Measurements from ENCODE around the gene RNASE12.

RNASE12 gene

DNA sequence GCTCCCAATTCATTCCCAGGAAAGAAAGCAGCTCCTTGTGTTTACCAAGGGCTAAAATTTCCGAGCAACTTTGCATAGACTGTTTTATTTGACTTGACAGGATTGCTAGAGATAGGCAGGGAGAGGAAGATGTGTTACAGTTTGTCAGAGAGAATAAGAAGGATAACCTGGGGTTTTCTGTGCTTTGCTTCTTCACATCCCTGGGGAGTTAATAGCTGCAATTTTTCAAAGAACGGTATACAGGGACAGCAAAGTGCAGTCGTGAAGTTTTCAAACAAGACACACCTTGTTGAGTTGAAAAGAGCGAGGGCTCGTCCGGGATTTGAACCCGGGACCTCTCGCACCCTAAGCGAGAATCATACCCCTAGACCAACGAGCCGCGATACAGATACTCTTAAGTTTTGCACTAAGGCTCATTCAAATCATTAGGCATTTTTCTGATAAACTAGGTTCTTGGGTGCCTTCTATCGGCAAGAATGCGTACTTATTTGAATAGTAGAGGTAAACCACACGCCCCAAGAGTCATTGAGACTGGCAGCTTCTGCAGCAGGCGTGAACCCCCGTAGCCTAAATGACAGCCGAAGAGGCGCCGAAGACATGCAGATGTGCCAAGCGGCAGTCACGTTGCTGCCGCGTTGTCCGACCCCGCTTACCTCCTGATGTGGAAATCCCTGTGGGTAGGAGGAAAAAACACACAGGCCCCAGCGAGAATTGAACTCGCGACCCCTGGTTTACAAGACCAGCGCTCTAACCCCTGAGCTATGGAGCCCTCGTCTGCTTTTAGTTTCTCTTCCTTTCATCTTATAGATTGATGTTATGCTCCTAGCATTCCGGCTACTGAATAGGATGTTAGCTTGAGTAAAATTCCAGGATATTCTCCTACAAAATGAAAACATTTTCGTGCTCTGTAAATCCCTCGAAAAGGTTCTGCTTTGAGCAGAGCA lies 22.2 kb upstream of the RNASE12 start:
- DNase-seq (ENCODE audit: low read depth, low spot score): no peak
- Histone ChIP-seq H3K27ac (ENCODE audit: low read length) (no peak overlapping the region), H3K9me3 (ENCODE audit: control insufficient read depth, insufficient read depth, low read length) (no peaks in the 10 kb centered on the region), H3K4me3 (ENCODE audit: low read length) (peak overlapping the region; percentile 84; the same call in 1 of the 2 replicates), H3K27me3 (ENCODE audit: control insufficient read depth, insufficient read depth, low read length) (no peaks in the 10 kb centered on the region), H3K36me3 (ENCODE audit: control insufficient read depth, insufficient read depth, low read length) (no peaks in the 10 kb centered on the region), H3K4me1 (ENCODE audit: control insufficient read depth, insufficient read depth, low read length) (no peaks in the 10 kb centered on the region)
- no CpG with 5 or more reads among the region's 34 CpGs for WGBS (ENCODE audit: insufficient coverage, insufficient read length)

DNA sequence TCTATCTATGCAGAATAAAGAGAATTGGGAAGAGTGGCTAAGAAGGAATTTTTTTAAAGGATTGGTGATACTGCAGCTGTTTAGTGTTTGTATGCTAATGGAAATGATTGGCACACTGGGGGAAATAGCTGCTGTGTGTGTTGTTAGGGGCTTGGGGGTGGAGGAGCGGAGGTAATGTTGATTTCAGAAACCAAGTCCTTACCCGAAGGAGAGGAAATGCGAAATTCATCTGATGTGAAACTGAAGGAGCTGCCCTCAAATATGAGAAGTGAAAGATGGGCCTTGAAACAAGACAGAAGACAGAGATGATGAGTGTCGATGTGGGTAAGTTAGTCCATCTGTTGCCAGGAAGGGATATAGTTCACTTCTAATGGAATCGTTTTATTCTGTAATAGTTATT lies 21.2 kb upstream of the RNASE12 start:
- H3K27me3 ChIP-seq (ENCODE audit: control insufficient read depth, insufficient read depth, low read length): no peaks in the 10 kb centered on the region
- no peaks in the 10 kb centered on the region for H3K4me1 ChIP-seq (ENCODE audit: control insufficient read depth, insufficient read depth, low read length)
- H3K4me3 ChIP-seq (ENCODE audit: low read length): no peak overlapping the region
- no CpG with 5 or more reads among the region's 5 CpGs for WGBS (ENCODE audit: insufficient coverage, insufficient read length)
- DNase-seq (ENCODE audit: low read depth, low spot score): no peak
- no peaks in the 10 kb centered on the region for H3K9me3 ChIP-seq (ENCODE audit: control insufficient read depth, insufficient read depth, low read length)
- no peak overlapping the region for H3K27ac ChIP-seq (ENCODE audit: low read length)
- H3K36me3 ChIP-seq (ENCODE audit: control insufficient read depth, insufficient read depth, low read length): no peaks in the 10 kb centered on the region

DNA sequence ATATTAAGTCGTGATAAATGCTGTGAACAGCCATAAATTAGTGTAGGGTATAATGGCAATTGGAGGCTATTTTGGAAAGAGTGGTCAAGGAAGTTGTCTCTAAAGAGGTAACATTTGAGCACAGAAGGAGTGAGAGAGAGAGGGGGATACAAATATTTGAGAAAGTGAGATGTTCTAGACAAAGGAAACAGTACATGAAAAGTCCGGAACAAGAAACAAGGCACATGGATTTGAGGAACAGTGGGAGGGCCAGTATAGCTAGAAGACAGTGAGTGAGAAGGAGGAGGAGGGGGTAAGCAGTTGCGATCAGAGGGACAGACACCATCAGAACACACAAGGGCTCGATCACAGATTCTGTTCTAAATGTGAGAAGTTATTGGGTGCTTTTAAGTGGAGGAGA lies 20.1 kb upstream of the RNASE12 start:
- Histone ChIP-seq H3K4me1 (ENCODE audit: control insufficient read depth, insufficient read depth, low read length) (no peaks in the 10 kb centered on the region), H3K27me3 (ENCODE audit: control insufficient read depth, insufficient read depth, low read length) (no peaks in the 10 kb centered on the region), H3K4me3 (ENCODE audit: low read length) (no peak overlapping the region), H3K9me3 (ENCODE audit: control insufficient read depth, insufficient read depth, low read length) (no peaks in the 10 kb centered on the region), H3K36me3 (ENCODE audit: control insufficient read depth, insufficient read depth, low read length) (no peaks in the 10 kb centered on the region), H3K27ac (ENCODE audit: low read length) (no peak overlapping the region)
- DNase-seq (ENCODE audit: low read depth, low spot score): no peak
- WGBS (ENCODE audit: insufficient coverage, insufficient read length): no CpG with 5 or more reads among the region's 4 CpGs

DNA sequence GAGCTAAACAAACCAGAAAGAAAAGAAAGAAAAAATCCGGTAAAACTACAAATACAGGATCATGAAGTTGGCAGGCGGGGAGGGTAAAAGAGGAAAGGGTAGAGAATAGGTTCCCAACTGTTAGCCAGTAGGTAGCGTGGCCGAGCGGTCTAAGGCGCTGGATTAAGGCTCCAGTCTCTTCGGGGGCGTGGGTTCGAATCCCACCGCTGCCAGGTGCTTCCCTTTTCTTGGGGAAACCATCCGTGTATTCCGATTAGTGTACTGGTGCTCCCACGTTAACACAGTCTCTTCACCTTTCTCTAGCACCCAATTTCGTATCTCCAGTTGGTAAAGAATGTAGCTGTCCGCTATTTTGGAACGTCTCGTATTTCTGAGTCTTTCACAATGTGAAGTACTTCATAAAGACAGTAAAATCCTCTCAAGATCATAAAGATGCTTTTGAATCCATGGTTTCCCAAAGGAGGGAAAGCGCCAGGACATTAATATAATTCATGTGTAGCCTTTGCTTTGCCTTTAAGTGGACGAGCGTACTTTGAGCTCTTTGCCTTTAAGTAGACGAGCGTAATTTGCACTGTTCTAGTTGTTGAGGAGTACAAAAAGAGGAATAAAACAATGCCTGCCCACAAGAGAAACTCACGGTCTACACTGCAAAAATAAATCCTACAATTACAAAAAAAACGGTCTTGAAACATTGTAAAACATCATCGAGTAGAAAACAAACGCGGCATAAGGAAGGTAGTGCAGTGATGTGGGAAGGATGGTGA lies 19.0 kb upstream of the RNASE12 start:
- no peaks in the 10 kb centered on the region for H3K27me3 ChIP-seq (ENCODE audit: control insufficient read depth, insufficient read depth, low read length)
- H3K4me1 ChIP-seq (ENCODE audit: control insufficient read depth, insufficient read depth, low read length): no peaks in the 10 kb centered on the region
- DNase-seq (ENCODE audit: low read depth, low spot score): no peak
- H3K4me3 ChIP-seq (ENCODE audit: low read length): peak overlapping the region; percentile 99
- no peaks in the 10 kb centered on the region for H3K36me3 ChIP-seq (ENCODE audit: control insufficient read depth, insufficient read depth, low read length)
- WGBS (ENCODE audit: insufficient coverage, insufficient read length): no CpG with 5 or more reads among the region's 27 CpGs
- no peak overlapping the region for H3K27ac ChIP-seq (ENCODE audit: low read length)
- H3K9me3 ChIP-seq (ENCODE audit: control insufficient read depth, insufficient read depth, low read length): no peaks in the 10 kb centered on the region

DNA sequence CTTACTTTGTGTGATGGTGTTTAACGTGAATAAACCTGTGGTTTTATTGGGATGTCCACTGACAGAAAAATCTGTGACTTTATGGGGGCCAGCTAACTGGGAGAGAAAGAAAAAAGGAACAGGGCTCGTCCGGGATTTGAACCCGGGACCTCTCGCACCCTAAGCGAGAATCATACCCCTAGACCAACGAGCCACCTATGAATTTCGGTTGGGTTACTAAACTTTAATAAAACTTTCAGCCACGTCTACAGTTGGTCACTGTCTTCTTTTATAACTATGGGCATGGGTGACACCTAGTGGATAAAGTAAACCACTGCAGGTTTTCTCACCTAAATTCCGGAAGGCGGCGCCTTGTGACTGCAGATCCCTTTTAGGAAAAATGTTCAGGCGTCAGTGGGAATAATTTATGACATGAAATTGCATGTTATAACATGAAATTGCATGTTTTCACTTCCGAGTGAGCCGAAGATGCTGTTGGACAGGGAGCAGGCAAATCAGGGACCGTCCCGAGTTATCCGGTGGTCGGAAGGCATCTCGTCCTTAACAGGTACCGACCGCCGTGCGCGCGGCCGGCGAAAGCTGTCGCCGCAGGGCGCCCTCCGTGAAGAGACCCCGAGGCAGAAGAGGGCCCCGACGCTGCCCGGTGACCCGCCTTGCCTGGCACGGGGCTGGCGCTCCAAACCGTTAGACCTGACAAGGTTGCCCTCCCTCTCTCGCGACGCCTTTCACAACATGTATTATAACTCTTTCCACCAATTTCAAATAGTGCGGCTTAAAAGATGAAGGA lies 18.2 kb upstream of the RNASE12 start:
- DNase-seq (ENCODE audit: low read depth, low spot score): no peak
- H3K4me3 ChIP-seq (ENCODE audit: low read length): peak overlapping the region; percentile 99
- H3K9me3 ChIP-seq (ENCODE audit: control insufficient read depth, insufficient read depth, low read length): no peaks in the 10 kb centered on the region
- no peaks in the 10 kb centered on the region for H3K4me1 ChIP-seq (ENCODE audit: control insufficient read depth, insufficient read depth, low read length)
- H3K36me3 ChIP-seq (ENCODE audit: control insufficient read depth, insufficient read depth, low read length): no peaks in the 10 kb centered on the region
- WGBS (ENCODE audit: insufficient coverage, insufficient read length): no CpG with 5 or more reads among the region's 44 CpGs
- H3K27me3 ChIP-seq (ENCODE audit: control insufficient read depth, insufficient read depth, low read length): no peaks in the 10 kb centered on the region
- no peak overlapping the region for H3K27ac ChIP-seq (ENCODE audit: low read length)

DNA sequence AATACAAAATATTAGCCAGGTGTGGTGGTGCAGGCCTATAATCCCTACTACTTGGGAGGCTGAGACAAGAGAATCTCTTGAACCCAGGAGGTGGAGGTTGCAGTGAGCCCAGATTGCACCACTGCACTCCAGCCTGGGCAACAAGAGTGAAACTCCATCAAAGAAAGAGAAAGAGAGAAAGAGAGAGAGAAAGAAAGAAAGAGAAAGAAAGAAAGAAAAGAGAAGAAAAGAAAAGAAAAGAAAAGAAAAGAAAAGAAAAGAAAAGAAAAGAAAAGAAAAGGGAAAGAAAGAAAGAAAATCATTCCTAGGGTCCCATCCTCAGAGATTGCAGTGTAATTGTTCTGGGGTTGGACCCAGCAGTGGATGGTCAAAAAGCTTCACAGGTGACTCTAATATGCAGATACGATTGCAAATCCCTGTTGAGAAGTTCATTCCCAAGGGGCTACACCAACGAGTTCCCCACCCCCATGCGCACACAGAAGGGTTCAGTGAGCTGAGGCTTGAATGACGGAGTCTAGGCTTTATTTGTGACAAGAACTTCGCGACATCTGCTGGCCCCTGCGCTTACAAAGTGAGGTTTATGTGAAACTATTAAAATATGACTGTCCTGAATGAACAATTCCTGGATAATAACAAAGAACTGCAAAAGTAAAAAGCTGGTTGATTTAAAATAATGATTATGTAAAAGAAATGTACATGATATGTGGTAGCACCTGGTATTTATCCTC lies 17.4 kb upstream of the RNASE12 start:
- WGBS (ENCODE audit: insufficient coverage, insufficient read length): no CpG with 5 or more reads among the region's 7 CpGs
- Histone ChIP-seq H3K9me3 (ENCODE audit: control insufficient read depth, insufficient read depth, low read length) (no peaks in the 10 kb centered on the region), H3K27ac (ENCODE audit: low read length) (no peak overlapping the region), H3K4me1 (ENCODE audit: control insufficient read depth, insufficient read depth, low read length) (no peaks in the 10 kb centered on the region), H3K4me3 (ENCODE audit: low read length) (no peak overlapping the region), H3K36me3 (ENCODE audit: control insufficient read depth, insufficient read depth, low read length) (no peaks in the 10 kb centered on the region), H3K27me3 (ENCODE audit: control insufficient read depth, insufficient read depth, low read length) (no peaks in the 10 kb centered on the region)
- no peak for DNase-seq (ENCODE audit: low read depth, low spot score)

DNA sequence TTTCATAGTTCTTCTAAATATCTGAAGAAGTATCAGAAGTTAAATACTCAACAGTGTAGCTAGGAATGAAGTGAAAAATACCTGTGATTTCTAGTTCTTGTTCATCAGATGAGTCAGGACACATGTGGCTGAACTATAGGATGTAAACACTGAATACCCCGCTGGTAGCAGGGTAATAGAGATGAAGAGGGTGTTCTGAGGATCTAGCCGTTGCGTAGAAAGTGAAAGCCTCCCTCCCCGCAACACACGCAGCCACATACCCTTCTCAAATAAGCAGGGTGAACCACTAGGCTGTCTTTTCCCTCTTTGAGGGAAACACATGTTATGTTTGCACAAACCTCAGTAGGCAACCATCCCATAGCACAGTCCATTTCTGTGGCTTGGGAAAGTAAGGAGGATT lies 16.4 kb upstream of the RNASE12 start:
- H3K4me3 ChIP-seq (ENCODE audit: low read length): no peak overlapping the region
- H3K9me3 ChIP-seq (ENCODE audit: control insufficient read depth, insufficient read depth, low read length): no peaks in the 10 kb centered on the region
- no peak for DNase-seq (ENCODE audit: low read depth, low spot score)
- no peak overlapping the region for H3K27ac ChIP-seq (ENCODE audit: low read length)
- no CpG with 5 or more reads among the region's 5 CpGs for WGBS (ENCODE audit: insufficient coverage, insufficient read length)
- H3K36me3 ChIP-seq (ENCODE audit: control insufficient read depth, insufficient read depth, low read length): no peaks in the 10 kb centered on the region
- no peaks in the 10 kb centered on the region for H3K4me1 ChIP-seq (ENCODE audit: control insufficient read depth, insufficient read depth, low read length)
- H3K27me3 ChIP-seq (ENCODE audit: control insufficient read depth, insufficient read depth, low read length): no peaks in the 10 kb centered on the region

DNA sequence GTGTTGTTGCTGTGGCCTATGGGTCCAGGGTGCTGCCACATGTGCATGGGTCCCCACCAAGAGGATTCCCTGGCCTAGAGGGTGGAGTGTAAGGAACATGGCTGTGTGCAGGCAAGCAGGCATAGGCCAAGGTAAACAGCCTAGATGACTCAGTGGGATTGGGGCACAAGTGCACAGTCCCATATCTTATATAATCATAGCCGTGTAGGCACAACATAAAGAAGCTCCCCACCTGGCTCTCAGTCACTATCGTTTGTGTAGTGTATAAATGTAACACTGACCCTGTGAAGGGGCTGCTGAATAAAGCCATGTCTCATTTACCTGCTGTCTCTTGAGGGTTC lies 15.7 kb upstream of the RNASE12 start:
- Histone ChIP-seq H3K4me1 (ENCODE audit: control insufficient read depth, insufficient read depth, low read length) (no peaks in the 10 kb centered on the region), H3K36me3 (ENCODE audit: control insufficient read depth, insufficient read depth, low read length) (no peaks in the 10 kb centered on the region), H3K27me3 (ENCODE audit: control insufficient read depth, insufficient read depth, low read length) (no peaks in the 10 kb centered on the region), H3K9me3 (ENCODE audit: control insufficient read depth, insufficient read depth, low read length) (no peaks in the 10 kb centered on the region), H3K27ac (ENCODE audit: low read length) (no peak overlapping the region), H3K4me3 (ENCODE audit: low read length) (no peak overlapping the region)
- no CpG with 5 or more reads among the region's 2 CpGs for WGBS (ENCODE audit: insufficient coverage, insufficient read length)
- DNase-seq (ENCODE audit: low read depth, low spot score): no peak

DNA sequence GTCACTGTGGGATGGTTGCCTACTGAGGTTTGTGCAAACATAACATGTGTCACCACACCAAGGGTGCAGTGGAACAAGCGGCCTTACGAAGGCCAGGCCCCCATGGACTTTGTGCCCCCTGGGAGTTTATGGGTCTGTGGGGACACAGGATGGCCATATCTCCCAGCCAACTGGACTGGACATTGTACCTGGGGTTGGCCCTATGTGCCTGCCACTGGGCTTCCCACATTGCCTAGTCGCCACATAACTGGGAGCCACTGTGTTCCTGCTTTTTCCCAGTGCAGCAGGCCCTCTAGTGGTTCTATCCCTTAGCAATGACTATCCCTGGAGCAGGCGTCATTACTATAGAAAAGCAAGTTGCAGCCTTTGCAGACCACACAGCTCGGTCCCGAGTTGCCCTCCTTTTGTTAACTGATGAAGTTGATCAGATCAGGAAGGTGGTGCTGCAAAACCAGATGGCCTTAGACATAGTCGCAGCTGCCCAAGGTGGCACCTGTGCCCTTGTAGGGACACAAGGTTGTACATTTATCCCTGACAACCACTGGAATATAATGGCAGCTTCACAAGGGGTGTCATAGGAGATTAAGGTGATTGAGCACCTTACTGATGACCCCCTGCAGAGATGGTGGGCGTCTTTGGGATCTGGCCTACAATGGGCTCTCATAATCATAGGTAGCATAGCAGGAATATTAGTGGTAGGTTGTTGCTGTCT lies 15.2 kb upstream of the RNASE12 start:
- Histone ChIP-seq H3K4me3 (ENCODE audit: low read length) (no peak overlapping the region), H3K36me3 (ENCODE audit: control insufficient read depth, insufficient read depth, low read length) (no peaks in the 10 kb centered on the region), H3K27me3 (ENCODE audit: control insufficient read depth, insufficient read depth, low read length) (no peaks in the 10 kb centered on the region), H3K4me1 (ENCODE audit: control insufficient read depth, insufficient read depth, low read length) (no peaks in the 10 kb centered on the region), H3K9me3 (ENCODE audit: control insufficient read depth, insufficient read depth, low read length) (no peaks in the 10 kb centered on the region), H3K27ac (ENCODE audit: low read length) (no peak overlapping the region)
- DNase-seq (ENCODE audit: low read depth, low spot score): no peak
- WGBS (ENCODE audit: insufficient coverage, insufficient read length): no CpG with 5 or more reads among the region's 8 CpGs
